Measurements from ENCODE around the gene TCFL5.

GRCh38 chr20:62907384-62908317, 46.0 kb upstream of the TCFL5 start:
- TF ChIP-seq EZH2phosphoT487 (IDR thresholded peaks at IDR 0.05; ENCODE audit: insufficient read depth, low read depth) = no peak
- no peak for TF ChIP-seq EZH2 (IDR thresholded peaks at IDR 0.05; ENCODE audit: insufficient read depth, poor library complexity, severe bottlenecking)

Measured in GM23248 (cell line).